HepG2 (cell line): ENCODE results near the gene YAP1. TPM values are rescaled to one million over a fixed set of nuclear protein-coding genes. Genes with fewer than 3 reads are reported as not detected.
A peak's percentile ranks its signal among the peaks of the same experiment; 100 is the strongest.

Experiments
- AKAP8 ChIP-seq: sonication (generic); formaldehyde crosslinking; IDR thresholded peaks from 2 replicates; pipeline ENCODE4 v1.5.1; 2020; ENCODE audit warnings: mild to moderate bottlenecking, missing genetic modification reagents
- FOXP1 ChIP-seq, 2 experiments: fragments of 450-650 bp in 1 of 2; IDR thresholded peaks; 2 replicates each; pipeline ENCODE4 v1.6.1; 2017 to 2018; ENCODE audit warnings: antibody characterized with exemption in 1 of 2
- GATAD1 ChIP-seq: IDR thresholded peaks from 2 replicates; pipeline ENCODE4 v1.6.1; 2016; ENCODE audit warnings: missing genetic modification reagents, missing compliant biosample characterization
- KAT8 ChIP-seq: IDR thresholded peaks from 2 replicates; pipeline ENCODE4 v1.6.1; 2016; ENCODE audit warnings: missing genetic modification reagents, missing compliant biosample characterization
- KDM2A ChIP-seq: sonication (generic); formaldehyde crosslinking; IDR thresholded peaks from 2 replicates; pipeline ENCODE4 v1.4.0; 2020; ENCODE audit warnings: low read depth, missing genetic modification reagents, borderline replicate concordance
- LCORL ChIP-seq, 2 experiments: fragments of 450-650 bp in 1 of 2; sonication (generic) in 1 of 2; formaldehyde crosslinking in 1 of 2; IDR thresholded peaks; 2 replicates each; pipeline versions ENCODE4 v1.5.0 to v1.6.1; 2017 to 2020; ENCODE audit warnings: antibody characterized with exemption in 1 of 2, missing genetic modification reagents in 1 of 2
- NBN ChIP-seq: fragments of 450-650 bp; conservative IDR thresholded peaks from 2 replicates; pipeline ENCODE4 v1.6.1; 2017
- NFATC3 ChIP-seq: sonication (generic); formaldehyde crosslinking; IDR thresholded peaks from 2 replicates; pipeline ENCODE4 v1.5.1; 2020; ENCODE audit warnings: mild to moderate bottlenecking, missing genetic modification reagents
- NFE2L2 ChIP-seq: fragments of 150-350 bp; IDR thresholded peaks from 2 replicates; pipeline ENCODE4 v1.6.1; 2014; ENCODE audit warnings: low read length
- SP4 ChIP-seq: sonication (generic); formaldehyde crosslinking; IDR thresholded peaks from 2 replicates; pipeline ENCODE4 v1.8.1; 2023; ENCODE audit warnings: mild to moderate bottlenecking, missing genetic modification reagents
- TBL1XR1 ChIP-seq: fragments of 150-350 bp; IDR thresholded peaks from 2 replicates; pipeline ENCODE4 v1.6.1; 2014; ENCODE audit warnings: borderline replicate concordance, low read length; ENCODE audit not compliant: partially characterized antibody
- ZNF235 ChIP-seq: sonication (generic); formaldehyde crosslinking; IDR thresholded peaks from 2 replicates; pipeline ENCODE4 v1.8.1; 2023; ENCODE audit warnings: mild to moderate bottlenecking, missing genetic modification reagents, borderline replicate concordance
- ZNF251 ChIP-seq: sonication (generic); formaldehyde crosslinking; IDR thresholded peaks from 2 replicates; pipeline ENCODE4 v1.9.0; 2021; ENCODE audit warnings: mild to moderate bottlenecking, missing genetic modification reagents
- ZNF33A ChIP-seq: sonication (generic); formaldehyde crosslinking; IDR thresholded peaks from 2 replicates; pipeline ENCODE4 v1.5.1; 2020; ENCODE audit warnings: missing genetic modification reagents, mild to moderate bottlenecking, moderate library complexity, borderline replicate concordance
- ZNF460 ChIP-seq: sonication (generic); formaldehyde crosslinking; IDR thresholded peaks from 2 replicates; pipeline ENCODE4 v1.5.1; 2020; ENCODE audit warnings: missing genetic modification reagents, mild to moderate bottlenecking, borderline replicate concordance
- ZNF616 ChIP-seq: sonication (generic); formaldehyde crosslinking; IDR thresholded peaks from 2 replicates; pipeline ENCODE4 v1.5.0; 2020; ENCODE audit warnings: low read depth, mild to moderate bottlenecking, missing genetic modification reagents
- ZNF776 ChIP-seq: sonication (generic); formaldehyde crosslinking; IDR thresholded peaks from 2 replicates; pipeline ENCODE4 v1.4.0; 2020; ENCODE audit warnings: mild to moderate bottlenecking, missing genetic modification reagents
- ZSCAN21 ChIP-seq: sonication (generic); formaldehyde crosslinking; IDR thresholded peaks from 2 replicates; pipeline ENCODE4 v1.8.0; 2022; ENCODE audit warnings: mild to moderate bottlenecking, missing genetic modification reagents, moderate library complexity, borderline replicate concordance
- polyA plus RNA-seq, 8 experiments: library from polyadenylated mRNA; depleted of rRNA in 3 of 8; stranded (reverse) in 7 of 8; unstranded in 1 of 8; fragments of >200 nt; fragmentation: Illumina TruSeq in 4 of 8; extraction: Trizol in 4 of 8; gene quantifications; 2 replicates each; pipeline versions ENCODE4 v1.2.1 to v1.2.3, GENCODE V29; 2011 to 2016; ENCODE audit warnings: low read depth in 4 of 8, missing spikeins in 1 of 8, mixed read lengths in 1 of 8; ENCODE audit not compliant: insufficient read depth in 1 of 8
- total RNA-seq, 5 experiments: library from RNA; depleted of rRNA; stranded (reverse); fragments of >200 nt; fragmentation: Illumina TruSeq; extraction: Trizol; gene quantifications; 2 replicates each; pipeline ENCODE4 v1.2.3, GENCODE V29; 2016; ENCODE audit warnings: low read depth in 1 of 5
- TF ChIP-seq, protein P1 (sequence below): sonication (generic); formaldehyde crosslinking; IDR thresholded peaks from 2 replicates; pipeline ENCODE4 v1.5.0; 2020; ENCODE audit warnings: mild to moderate bottlenecking, missing genetic modification reagents, borderline replicate concordance
- TF ChIP-seq, protein P2 (sequence below): sonication (generic); formaldehyde crosslinking; IDR thresholded peaks from 2 replicates; pipeline ENCODE4 v1.5.0; 2020; ENCODE audit warnings: missing genetic modification reagents
- TF ChIP-seq, protein P3 (sequence below): IDR thresholded peaks from 2 replicates; pipeline ENCODE4 v1.6.1; 2012; ENCODE audit warnings: low read depth, low read length, improper control_type of control experiment
- TF ChIP-seq, protein P4 (sequence below): sonication (generic); formaldehyde crosslinking; IDR thresholded peaks from 2 replicates; pipeline ENCODE4 v1.4.0; 2020; ENCODE audit warnings: missing genetic modification reagents, borderline replicate concordance

The YAP1 gene
- total and polyA plus RNA-seq, 2 of the 13 experiments (the other 11 are each of a cell fraction or from before 2014, with no cell fraction given) = 59.5 to 91.0 TPM

DNA sequence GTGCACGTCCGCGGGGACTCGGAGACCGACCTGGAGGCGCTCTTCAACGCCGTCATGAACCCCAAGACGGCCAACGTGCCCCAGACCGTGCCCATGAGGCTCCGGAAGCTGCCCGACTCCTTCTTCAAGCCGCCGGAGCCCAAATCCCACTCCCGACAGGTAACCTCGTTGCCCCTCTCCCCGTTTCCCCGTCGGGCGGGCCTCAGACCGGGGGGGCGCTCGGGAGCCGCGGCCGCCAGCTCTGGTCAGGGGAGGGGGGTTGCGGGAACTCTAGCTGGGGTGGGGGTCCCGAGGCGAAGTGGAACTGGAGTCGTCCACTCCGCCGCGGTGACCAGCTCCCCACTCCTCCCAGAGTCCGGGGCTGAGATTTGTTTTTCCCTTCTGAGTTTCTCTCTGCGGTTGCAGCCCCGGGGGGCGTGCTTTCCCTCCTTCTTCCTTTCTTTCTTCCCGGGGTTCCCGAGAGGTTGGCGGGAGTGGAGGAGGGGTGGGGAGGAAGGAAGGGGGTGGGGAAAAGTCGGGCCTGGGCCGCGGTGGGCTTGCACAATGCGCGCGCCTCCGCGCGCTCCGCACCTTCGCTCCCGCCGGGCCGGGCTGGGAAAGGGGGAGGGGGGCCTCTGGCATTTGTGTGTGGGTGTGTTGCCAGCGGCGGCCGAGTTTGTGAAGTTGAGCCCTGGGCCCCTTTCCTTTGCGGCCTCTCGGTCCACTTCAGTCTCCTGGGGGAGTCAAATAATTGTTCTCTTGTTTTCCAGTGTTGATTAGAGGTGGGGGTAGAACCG, 952 bp downstream of the YAP1 start (continued):
- TF ChIP-seq ZNF251 (CRISPR knock-in tag) (no peak), ZNF235 (0 out of 2 replicates have a peak, but pooled peaks have one; percentile 9), KDM2A (CRISPR knock-in tag) (peak; percentile 78; the same call in 1 of the 2 replicates), ZSCAN21 (CRISPR knock-in tag) (0 out of 2 replicates have a peak, but pooled peaks have one; percentile 12), ZNF460 (CRISPR knock-in tag) (no peak), NFATC3 (no peak), ZNF776 (CRISPR knock-in tag) (no peak), FOXP1 (IDR thresholded peaks at IDR 0.05) (peak; percentile 75; the same call in 1 of the 2 replicates), FOXP1 (CRISPR knock-in tag; IDR thresholded peaks at IDR 0.05) (peak; percentile 81; the same call in 1 of the 2 replicates), ZNF616 (CRISPR knock-in tag) (no peak), LCORL (IDR thresholded peaks at IDR 0.05) (no peak), LCORL (CRISPR knock-in tag; IDR thresholded peaks at IDR 0.05) (peak; percentile 72; the same call in 1 of the 2 replicates), AKAP8 (CRISPR knock-in tag) (peak; percentile 50; the same call in 1 of the 2 replicates), SP4 (CRISPR knock-in tag) (no peak), NFE2L2 (no peak), KAT8 (CRISPR knock-in tag) (peak; percentile 9; the same call in 1 of the 2 replicates), NBN (no peak), GATAD1 (CRISPR knock-in tag) (peak; percentile 13; the same call in 1 of the 2 replicates), ZNF33A (CRISPR knock-in tag) (no peak), TBL1XR1 (no peak)
- TF ChIP-seq, protein P1, sequence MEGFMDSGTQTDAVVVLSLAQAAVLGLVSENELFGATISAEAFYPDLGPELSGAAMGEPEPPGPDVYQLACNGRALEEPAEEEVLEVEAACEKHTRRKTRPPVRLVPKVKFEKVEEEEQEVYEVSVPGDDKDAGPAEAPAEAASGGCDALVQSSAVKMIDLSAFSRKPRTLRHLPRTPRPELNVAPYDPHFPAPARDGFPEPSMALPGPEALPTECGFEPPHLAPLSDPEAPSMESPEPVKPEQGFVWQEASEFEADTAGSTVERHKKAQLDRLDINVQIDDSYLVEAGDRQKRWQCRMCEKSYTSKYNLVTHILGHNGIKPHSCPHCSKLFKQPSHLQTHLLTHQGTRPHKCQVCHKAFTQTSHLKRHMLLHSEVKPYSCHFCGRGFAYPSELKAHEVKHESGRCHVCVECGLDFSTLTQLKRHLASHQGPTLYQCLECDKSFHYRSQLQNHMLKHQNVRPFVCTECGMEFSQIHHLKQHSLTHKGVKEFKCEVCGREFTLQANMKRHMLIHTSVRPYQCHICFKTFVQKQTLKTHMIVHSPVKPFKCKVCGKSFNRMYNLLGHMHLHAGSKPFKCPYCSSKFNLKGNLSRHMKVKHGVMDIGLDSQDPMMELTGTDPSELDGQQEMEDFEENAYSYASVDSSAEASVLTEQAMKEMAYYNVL (CRISPR knock-in tag) = no peak; the same call in none of the 2 replicates
- TF ChIP-seq, protein P2, sequence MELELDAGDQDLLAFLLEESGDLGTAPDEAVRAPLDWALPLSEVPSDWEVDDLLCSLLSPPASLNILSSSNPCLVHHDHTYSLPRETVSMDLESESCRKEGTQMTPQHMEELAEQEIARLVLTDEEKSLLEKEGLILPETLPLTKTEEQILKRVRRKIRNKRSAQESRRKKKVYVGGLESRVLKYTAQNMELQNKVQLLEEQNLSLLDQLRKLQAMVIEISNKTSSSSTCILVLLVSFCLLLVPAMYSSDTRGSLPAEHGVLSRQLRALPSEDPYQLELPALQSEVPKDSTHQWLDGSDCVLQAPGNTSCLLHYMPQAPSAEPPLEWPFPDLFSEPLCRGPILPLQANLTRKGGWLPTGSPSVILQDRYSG (CRISPR knock-in tag) = no peak
- TF ChIP-seq, protein P3, sequence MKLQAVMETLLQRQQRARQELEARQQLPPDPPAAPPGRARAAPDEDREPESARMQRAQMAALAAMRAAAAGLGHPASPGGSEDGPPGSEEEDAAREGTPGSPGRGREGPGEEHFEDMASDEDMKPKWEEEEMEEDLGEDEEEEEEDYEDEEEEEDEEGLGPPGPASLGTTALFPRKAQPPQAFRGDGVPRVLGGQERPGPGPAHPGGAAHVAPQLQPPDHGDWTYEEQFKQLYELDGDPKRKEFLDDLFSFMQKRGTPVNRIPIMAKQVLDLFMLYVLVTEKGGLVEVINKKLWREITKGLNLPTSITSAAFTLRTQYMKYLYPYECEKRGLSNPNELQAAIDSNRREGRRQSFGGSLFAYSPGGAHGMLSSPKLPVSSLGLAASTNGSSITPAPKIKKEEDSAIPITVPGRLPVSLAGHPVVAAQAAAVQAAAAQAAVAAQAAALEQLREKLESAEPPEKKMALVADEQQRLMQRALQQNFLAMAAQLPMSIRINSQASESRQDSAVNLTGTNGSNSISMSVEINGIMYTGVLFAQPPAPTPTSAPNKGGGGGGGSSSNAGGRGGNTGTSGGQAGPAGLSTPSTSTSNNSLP = no peak
- TF ChIP-seq, protein P4, sequence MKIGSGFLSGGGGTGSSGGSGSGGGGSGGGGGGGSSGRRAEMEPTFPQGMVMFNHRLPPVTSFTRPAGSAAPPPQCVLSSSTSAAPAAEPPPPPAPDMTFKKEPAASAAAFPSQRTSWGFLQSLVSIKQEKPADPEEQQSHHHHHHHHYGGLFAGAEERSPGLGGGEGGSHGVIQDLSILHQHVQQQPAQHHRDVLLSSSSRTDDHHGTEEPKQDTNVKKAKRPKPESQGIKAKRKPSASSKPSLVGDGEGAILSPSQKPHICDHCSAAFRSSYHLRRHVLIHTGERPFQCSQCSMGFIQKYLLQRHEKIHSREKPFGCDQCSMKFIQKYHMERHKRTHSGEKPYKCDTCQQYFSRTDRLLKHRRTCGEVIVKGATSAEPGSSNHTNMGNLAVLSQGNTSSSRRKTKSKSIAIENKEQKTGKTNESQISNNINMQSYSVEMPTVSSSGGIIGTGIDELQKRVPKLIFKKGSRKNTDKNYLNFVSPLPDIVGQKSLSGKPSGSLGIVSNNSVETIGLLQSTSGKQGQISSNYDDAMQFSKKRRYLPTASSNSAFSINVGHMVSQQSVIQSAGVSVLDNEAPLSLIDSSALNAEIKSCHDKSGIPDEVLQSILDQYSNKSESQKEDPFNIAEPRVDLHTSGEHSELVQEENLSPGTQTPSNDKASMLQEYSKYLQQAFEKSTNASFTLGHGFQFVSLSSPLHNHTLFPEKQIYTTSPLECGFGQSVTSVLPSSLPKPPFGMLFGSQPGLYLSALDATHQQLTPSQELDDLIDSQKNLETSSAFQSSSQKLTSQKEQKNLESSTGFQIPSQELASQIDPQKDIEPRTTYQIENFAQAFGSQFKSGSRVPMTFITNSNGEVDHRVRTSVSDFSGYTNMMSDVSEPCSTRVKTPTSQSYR = peak; percentile 96
